SJSA1 (cell line): ENCODE results near the gene RFX1. TPM values are rescaled to one million over a fixed set of nuclear protein-coding genes. Genes with fewer than 3 reads are reported as not detected.
A peak's percentile ranks its signal among the peaks of the same experiment; 100 is the strongest.
"Not testable (repeated sequence)": the region's sequence is repeated elsewhere in the genome, so short reads cannot be mapped to it uniquely, and the experiment has no call there.

Experiments used
- DNase-seq, 2 experiments: peaks; one replicate each; pipeline ENCODE4 v3.0.0-alpha.2; 2015 to 2020; ENCODE audit warnings: low spot score in 2 of 2, low read depth in 1 of 2
- H3K27ac ChIP-seq: fragments of 250-450 bp; sonication (Bioruptor Pico); 2 replicates; pipeline ENCODE4 v1.5.1; 2020; ENCODE audit warnings: mild to moderate bottlenecking, moderate library complexity
- H3K27me3 ChIP-seq: fragments of 250-450 bp; sonication (Bioruptor Pico); replicated peaks from 2 replicates; pipeline ENCODE4 v1.5.1; 2020; ENCODE audit warnings: mild to moderate bottlenecking, moderate library complexity
- H3K36me3 ChIP-seq: fragments of 250-450 bp; sonication (Bioruptor Pico); 2 replicates; pipeline ENCODE4 v1.5.1; 2020; ENCODE audit warnings: mild to moderate bottlenecking
- H3K4me1 ChIP-seq: fragments of 250-450 bp; sonication (Bioruptor Pico); replicated peaks from 2 replicates; pipeline ENCODE4 v1.6.1; 2021; ENCODE audit warnings: mild to moderate bottlenecking
- H3K4me3 ChIP-seq: fragments of 250-450 bp; sonication (Bioruptor Pico); 2 replicates; pipeline ENCODE4 v1.5.1; 2020; ENCODE audit warnings: mild to moderate bottlenecking
- H3K9me3 ChIP-seq: fragments of 250-450 bp; sonication (Bioruptor Pico); replicated peaks from 2 replicates; pipeline ENCODE4 v1.5.1; 2020; ENCODE audit warnings: mild to moderate bottlenecking
- total RNA-seq: library from RNA; depleted of rRNA; stranded (reverse); fragments of >200 nt; shearing (Covaris generic); gene quantifications from 2 replicates; pipeline ENCODE4 v1.2.3, GENCODE V29; 2014

The RFX1 gene
- total RNA-seq, 1 experiment from 2014 or later, result 2.6 TPM

GRCh38 chr19:13973479-13973878 lies 32.6 kb downstream of the RFX1 start:
- H3K4me3 ChIP-seq, H3K27ac ChIP-seq, H3K4me1 ChIP-seq, H3K27me3 ChIP-seq, DNase-seq, H3K9me3 ChIP-seq: not testable (repeated sequence)
- H3K36me3 ChIP-seq, result peaks cover 11% of the 10 kb centered on the region

- Histone ChIP-seq H3K4me1 (no peaks in the 10 kb centered on the region), H3K4me3 (no peak overlapping the region), H3K36me3 (peaks cover 18% of the 10 kb centered on the region), H3K27me3 (no peaks in the 10 kb centered on the region), H3K9me3 (no peaks in the 10 kb centered on the region), H3K27ac (no peak overlapping the region)
- DNase-seq, result no peak
These were observed 33.6 kb downstream of the RFX1 start for GRCh38 chr19:13972368-13973155.

- not testable (repeated sequence) for H3K27me3 ChIP-seq, H3K4me3 ChIP-seq, H3K27ac ChIP-seq, H3K4me1 ChIP-seq, H3K9me3 ChIP-seq, DNase-seq
- peaks cover 20% of the 10 kb centered on the region for H3K36me3 ChIP-seq
These were observed 34.3 kb downstream of the RFX1 start for GRCh38 chr19:13971868-13972267.

- DNase-seq, result no peak
- no peak overlapping the region for H3K4me3 ChIP-seq
- no peaks in the 10 kb centered on the region for H3K9me3 ChIP-seq
- peaks cover 34% of the 10 kb centered on the region for H3K36me3 ChIP-seq
- H3K4me1 ChIP-seq, result peaks cover 9% of the 10 kb centered on the region
- H3K27ac ChIP-seq, result no peak overlapping the region
- no peaks in the 10 kb centered on the region for H3K27me3 ChIP-seq
These were observed 36.2 kb downstream of the RFX1 start for GRCh38 chr19:13969897-13970296.

GRCh38 chr19:13968999-13969398 lies 37.1 kb downstream of the RFX1 start:
- Histone ChIP-seq H3K27ac (no peak overlapping the region), H3K4me3 (no peak overlapping the region), H3K9me3 (no peaks in the 10 kb centered on the region), H3K27me3 (no peaks in the 10 kb centered on the region), H3K4me1 (peaks cover 16% of the 10 kb centered on the region), H3K36me3 (peaks cover 34% of the 10 kb centered on the region)
- no peak for DNase-seq

GRCh38 chr19:13968383-13968935 lies 37.7 kb downstream of the RFX1 start:
- Histone ChIP-seq H3K27ac (no peak overlapping the region), H3K36me3 (peaks cover 34% of the 10 kb centered on the region), H3K9me3 (no peaks in the 10 kb centered on the region), H3K4me1 (peaks cover 16% of the 10 kb centered on the region), H3K4me3 (no peak overlapping the region), H3K27me3 (no peaks in the 10 kb centered on the region)
- no peak for DNase-seq

GRCh38 chr19:13967206-13967605 lies 38.9 kb downstream of the RFX1 start:
- peaks cover 16% of the 10 kb centered on the region for H3K4me1 ChIP-seq

GRCh38 chr19:13966684-13967128 lies 39.4 kb downstream of the RFX1 start:
- Histone ChIP-seq H3K4me3 (no peak overlapping the region), H3K4me1 (peaks cover 16% of the 10 kb centered on the region), H3K9me3 (no peaks in the 10 kb centered on the region), H3K36me3 (peaks cover 41% of the 10 kb centered on the region), H3K27ac (no peak overlapping the region), H3K27me3 (no peaks in the 10 kb centered on the region)
- DNase-seq, result no peak

More at GRCh38 chr19:13967206-13967605, 38.9 kb downstream of the RFX1 start:
- not testable (repeated sequence) for H3K27me3 ChIP-seq, H3K27ac ChIP-seq, H3K9me3 ChIP-seq, H3K4me3 ChIP-seq, DNase-seq
- H3K36me3 ChIP-seq, result peaks cover 41% of the 10 kb centered on the region

GRCh38 chr19:13965926-13966683 lies 40.0 kb downstream of the RFX1 start:
- Histone ChIP-seq H3K4me1 (peaks cover 16% of the 10 kb centered on the region), H3K27me3 (no peaks in the 10 kb centered on the region), H3K4me3 (no peak overlapping the region), H3K9me3 (no peaks in the 10 kb centered on the region), H3K36me3 (peaks cover 45% of the 10 kb centered on the region), H3K27ac (no peak overlapping the region)
- no peak for DNase-seq

- no peak overlapping the region for H3K27ac ChIP-seq
- no peak overlapping the region for H3K4me3 ChIP-seq
- no peak for DNase-seq
- H3K4me1 ChIP-seq, result peaks cover 16% of the 10 kb centered on the region
- H3K36me3 ChIP-seq, result peaks cover 51% of the 10 kb centered on the region
- no peaks in the 10 kb centered on the region for H3K27me3 ChIP-seq
- no peaks in the 10 kb centered on the region for H3K9me3 ChIP-seq
These were observed 40.7 kb downstream of the RFX1 start for GRCh38 chr19:13965377-13965896.

- Histone ChIP-seq H3K9me3 (no peaks in the 10 kb centered on the region), H3K27me3 (no peaks in the 10 kb centered on the region), H3K4me3 (no peak overlapping the region), H3K36me3 (peaks cover 54% of the 10 kb centered on the region), H3K27ac (no peak overlapping the region), H3K4me1 (peaks cover 16% of the 10 kb centered on the region)
- peak; percentile 67 to 76 for DNase-seq
These were observed 41.3 kb downstream of the RFX1 start for GRCh38 chr19:13964776-13965175.

- Histone ChIP-seq H3K27me3 (no peaks in the 10 kb centered on the region), H3K4me3 (no peak overlapping the region), H3K9me3 (no peaks in the 10 kb centered on the region), H3K27ac (no peak overlapping the region), H3K4me1 (peaks cover 16% of the 10 kb centered on the region), H3K36me3 (peaks cover 59% of the 10 kb centered on the region)
- no peak for DNase-seq
These were observed 42.5 kb downstream of the RFX1 start for GRCh38 chr19:13963603-13964105.

GRCh38 chr19:13962699-13963602 lies 43.2 kb downstream of the RFX1 start:
- H3K36me3 ChIP-seq, result peaks cover 61% of the 10 kb centered on the region
- no peak overlapping the region for H3K27ac ChIP-seq
- H3K9me3 ChIP-seq, result no peaks in the 10 kb centered on the region
- no peaks in the 10 kb centered on the region for H3K27me3 ChIP-seq
- DNase-seq, result no peak
- H3K4me1 ChIP-seq, result peaks cover 16% of the 10 kb centered on the region
- no peak overlapping the region for H3K4me3 ChIP-seq
